ENCODE measurements around the gene BNIP5.

Gene BNIP5

GRCh38 chr6:36374972-36375371, 38.3 kb upstream of the BNIP5 start:
- no peak for DNase-seq (ENCODE audit: extremely low read depth, low read depth)
- no peak overlapping the region for H3K4me3 ChIP-seq (replicated peaks; ENCODE audit: low read depth, low read length)
- TF ChIP-seq CTCF (IDR thresholded peaks at IDR 0.05; ENCODE audit: low read depth, low read length, missing control alignments): no peak

DNA sequence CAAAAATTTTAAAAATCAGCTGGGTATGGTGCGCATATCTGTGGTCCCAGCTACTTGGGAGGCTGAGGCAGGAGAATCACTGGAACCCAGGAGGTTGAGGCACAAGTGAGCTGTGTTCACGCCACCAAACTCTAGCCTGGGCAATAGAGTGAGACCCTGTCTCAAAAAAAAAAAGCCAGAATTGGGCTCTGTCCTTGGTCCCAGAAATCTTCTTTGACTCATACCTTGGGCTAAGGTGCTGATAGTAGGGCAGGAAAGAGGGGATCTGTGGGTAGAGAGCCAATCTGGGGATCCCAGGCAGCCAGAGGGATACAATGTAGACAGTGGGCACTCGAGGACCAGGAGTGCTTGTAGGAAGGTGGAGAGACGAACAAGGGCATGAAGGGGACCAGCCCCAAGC, 37.5 kb upstream of the BNIP5 start:
- no peak for TF ChIP-seq CTCF (IDR thresholded peaks at IDR 0.05; ENCODE audit: low read depth, low read length, missing control alignments)
- no peak overlapping the region for H3K4me3 ChIP-seq (replicated peaks; ENCODE audit: low read depth, low read length)
- no peak for DNase-seq (ENCODE audit: extremely low read depth, low read depth)

- no peak for DNase-seq (ENCODE audit: extremely low read depth, low read depth)
- TF ChIP-seq CTCF (IDR thresholded peaks at IDR 0.05; ENCODE audit: low read depth, low read length, missing control alignments): no peak
- no peak overlapping the region for H3K4me3 ChIP-seq (replicated peaks; ENCODE audit: low read depth, low read length)
Measured at GRCh38 chr6:36373368-36374019, 36.8 kb upstream of the BNIP5 start.

- no peak for DNase-seq (ENCODE audit: extremely low read depth, low read depth)
- H3K4me3 ChIP-seq (replicated peaks; ENCODE audit: low read depth, low read length): no peak overlapping the region
- no peak for TF ChIP-seq CTCF (IDR thresholded peaks at IDR 0.05; ENCODE audit: low read depth, low read length, missing control alignments)
Measured at GRCh38 chr6:36372088-36372487, 35.4 kb upstream of the BNIP5 start.

- TF ChIP-seq CTCF (IDR thresholded peaks at IDR 0.05; ENCODE audit: low read depth, low read length, missing control alignments): no peak
- DNase-seq (ENCODE audit: extremely low read depth, low read depth): no peak
- no peak overlapping the region for H3K4me3 ChIP-seq (replicated peaks; ENCODE audit: low read depth, low read length)
Measured at GRCh38 chr6:36371211-36371610, 34.5 kb upstream of the BNIP5 start.

DNA sequence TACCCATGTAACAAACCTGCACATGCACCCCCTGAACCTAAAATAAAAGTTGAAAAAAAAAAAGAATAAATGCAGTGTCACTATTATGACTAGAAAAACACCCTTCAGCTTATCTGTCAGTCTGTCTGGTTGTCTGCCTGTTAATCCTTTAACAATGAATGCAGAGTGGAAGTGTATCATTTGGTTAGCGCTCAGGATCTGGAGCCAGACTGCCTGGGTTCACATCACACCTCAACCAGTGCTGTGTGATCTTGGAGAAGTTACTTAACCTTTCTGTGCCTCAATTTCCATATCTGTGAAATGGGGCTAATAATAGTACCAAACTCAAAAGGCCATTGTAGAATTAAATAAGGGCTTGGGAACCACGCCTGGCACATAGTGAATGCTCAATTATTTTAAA, 34.0 kb upstream of the BNIP5 start:
- no peak for TF ChIP-seq CTCF (IDR thresholded peaks at IDR 0.05; ENCODE audit: low read depth, low read length, missing control alignments)
- no peak for DNase-seq (ENCODE audit: extremely low read depth, low read depth)
- H3K4me3 ChIP-seq (replicated peaks; ENCODE audit: low read depth, low read length): no peak overlapping the region
